Brain microvascular endothelial cell (primary cell): ENCODE data around the gene PGAM5.
"Not testable (repeated sequence)": the region's sequence is repeated elsewhere in the genome, so short reads cannot be mapped to it uniquely, and the experiment has no call there.

Experiments
- DNase-seq: peaks from one replicate; pipeline ENCODE4 v3.0.0-alpha.2; 2020
- H3K27ac ChIP-seq: fragments of 250-450 bp; sonication (Bioruptor Pico); 2 replicates; pipeline ENCODE4 v1.5.1; 2020; ENCODE audit warnings: mild to moderate bottlenecking, moderate library complexity
- H3K27me3 ChIP-seq: fragments of 250-450 bp; sonication (Bioruptor Pico); replicated peaks from 2 replicates; pipeline ENCODE4 v1.5.1; 2020; ENCODE audit warnings: mild to moderate bottlenecking
- H3K36me3 ChIP-seq: fragments of 250-450 bp; sonication (Bioruptor Pico); replicated peaks from 2 replicates; pipeline ENCODE4 v1.5.1; 2020; ENCODE audit warnings: mild to moderate bottlenecking
- H3K4me3 ChIP-seq: 2 replicates; pipeline ENCODE4 v1.5.1; 2011; ENCODE audit warnings: low read depth, mild to moderate bottlenecking, control low read depth, low read length, moderate library complexity
- CTCF ChIP-seq: IDR thresholded peaks from 2 replicates; pipeline ENCODE4 v1.5.1; 2011; ENCODE audit warnings: low read depth, mild to moderate bottlenecking, moderate library complexity, low read length, control low read depth, inconsistent platforms; ENCODE audit errors: missing control alignments
- in situ Hi-C: cut with HindIII; loops from 2 replicates; pipeline ENCODE4 v1.10.0; 2017; ENCODE audit warnings: low sequenced_read_pairs, low pct_ligation_motif_present

The PGAM5 gene

GRCh38 chr12:132748319-132748718 is 37.7 kb downstream of the PGAM5 start:
- DNase-seq = no peak
- Histone ChIP-seq H3K36me3 (peaks cover 92% of the 10 kb centered on the region), H3K4me3 (no peak overlapping the region), H3K27me3 (no peaks in the 10 kb centered on the region), H3K27ac (no peak overlapping the region)
- in situ Hi-C loops = no loop called here
- no peak for TF ChIP-seq CTCF

- H3K27ac ChIP-seq, H3K27me3 ChIP-seq, DNase-seq, in situ Hi-C loops, H3K4me3 ChIP-seq: not testable (repeated sequence)
- H3K36me3 ChIP-seq = peaks cover 85% of the 10 kb centered on the region
Observed at GRCh38 chr12:132753670-132754069, 43.0 kb downstream of the PGAM5 start.

- TF ChIP-seq CTCF = no peak
- Histone ChIP-seq H3K4me3 (no peak overlapping the region), H3K27ac (no peak overlapping the region), H3K36me3 (peaks cover 78% of the 10 kb centered on the region), H3K27me3 (no peaks in the 10 kb centered on the region)
- no peak for DNase-seq
- in situ Hi-C loops = no loop called here
Observed at GRCh38 chr12:132754160-132754932, 43.7 kb downstream of the PGAM5 start.

GRCh38 chr12:132758825-132759224 is 48.2 kb downstream of the PGAM5 start:
- H3K27ac ChIP-seq, DNase-seq, in situ Hi-C loops, H3K4me3 ChIP-seq, H3K27me3 ChIP-seq: not testable (repeated sequence)
- H3K36me3 ChIP-seq = peaks cover 40% of the 10 kb centered on the region

GRCh38 chr12:132759359-132759758 is 48.7 kb downstream of the PGAM5 start:
- H3K36me3 ChIP-seq = peaks cover 35% of the 10 kb centered on the region
- H3K27ac ChIP-seq = peak overlapping the region; percentile 95
- DNase-seq = no peak
- no peak for TF ChIP-seq CTCF
- H3K4me3 ChIP-seq = peak overlapping the region; percentile 18
- in situ Hi-C loops = no loop called here
- H3K27me3 ChIP-seq = no peaks in the 10 kb centered on the region

GRCh38 chr12:132761032-132761920 is 50.6 kb downstream of the PGAM5 start, which contains the start of gene ANKLE2:
ANKLE2 (minus strand) TSS chr12:132761832; CDS start chr12:132761798, 34 bp downstream.
- H3K27me3 ChIP-seq = no peaks in the 10 kb centered on the region
- peak within 1 kb of the TSS; percentile 95 for H3K27ac ChIP-seq
- peak; percentile 72 for DNase-seq
- peaks cover 18% of the 10 kb centered on the region for H3K36me3 ChIP-seq
- in situ Hi-C loops = no loop called here
- no peak for TF ChIP-seq CTCF
- peak within 1 kb of the TSS; percentile 82 for H3K4me3 ChIP-seq
